Activated CD8-positive, alpha-beta memory T cell treated with anti-CD3 and anti-CD28 coated beads, Interleukin-2, amount 50 U/mL, for 24 hours (primary cell): Measurements from ENCODE around the gene FBXO44.
A peak's percentile ranks its signal among the peaks of the same experiment; 100 is the strongest.

Experiments
- DNase-seq: peaks from one replicate; pipeline ENCODE4 v3.0.0-alpha.2; 2020; ENCODE audit errors: extremely low read depth

The FBXO44 gene

GRCh38 chr1:11639372-11639771 is 15.3 kb upstream of the FBXO44 start:
- no peak for DNase-seq

- no peak for DNase-seq
These were observed 14.6 kb upstream of the FBXO44 start for GRCh38 chr1:11640101-11640500.

- DNase-seq: no peak
These were observed 13.7 kb upstream of the FBXO44 start for GRCh38 chr1:11640944-11641343.

GRCh38 chr1:11641776-11642305 is 12.8 kb upstream of the FBXO44 start:
- DNase-seq: no peak

- peak; percentile 59 for DNase-seq
These were observed 12.2 kb upstream of the FBXO44 start for GRCh38 chr1:11642418-11643017.

GRCh38 chr1:11643782-11644181 is 10.9 kb upstream of the FBXO44 start:
- DNase-seq: no peak

GRCh38 chr1:11645270-11645669 is 9.4 kb upstream of the FBXO44 start:
- no peak for DNase-seq

- peak; percentile 51 for DNase-seq
These were observed 8.9 kb upstream of the FBXO44 start for GRCh38 chr1:11645670-11646265.

- no peak for DNase-seq
These were observed 8.4 kb upstream of the FBXO44 start for GRCh38 chr1:11646317-11646716.

GRCh38 chr1:11647333-11647732 is 7.3 kb upstream of the FBXO44 start:
- no peak for DNase-seq

GRCh38 chr1:11648039-11648438 is 6.6 kb upstream of the FBXO44 start:
- no peak for DNase-seq

GRCh38 chr1:11648732-11649158 is 5.9 kb upstream of the FBXO44 start:
- DNase-seq: no peak

- DNase-seq: no peak
These were observed 5.4 kb upstream of the FBXO44 start for GRCh38 chr1:11649237-11649623.

- no peak for DNase-seq
These were observed 4.9 kb upstream of the FBXO44 start for GRCh38 chr1:11649624-11650330.

GRCh38 chr1:11650331-11650991 is 4.2 kb upstream of the FBXO44 start:
- DNase-seq: peak; percentile 52

GRCh38 chr1:11651017-11651416 is 3.7 kb upstream of the FBXO44 start:
- DNase-seq: no peak

- DNase-seq: no peak
These were observed 2.4 kb upstream of the FBXO44 start for GRCh38 chr1:11652203-11652780.

- DNase-seq: no peak
These were observed 1.4 kb upstream of the FBXO44 start for GRCh38 chr1:11653101-11653860.

- no peak for DNase-seq
These were observed 878 bp upstream of the FBXO44 start for GRCh38 chr1:11653861-11654136.

- DNase-seq: no peak
These were observed 497 bp downstream of the FBXO44 start for GRCh38 chr1:11654939-11655808.

GRCh38 chr1:11657654-11658053 is 3.0 kb downstream of the FBXO44 start:
- no peak for DNase-seq
